ENCODE data around the gene RAVER1. TPM values are rescaled to one million over a fixed set of nuclear protein-coding genes. Genes with fewer than 3 reads are reported as not detected.

RAVER1 gene
- total RNA-seq, 5 donors from 2014 or later (not counting 1 experiment from before 2014, with no cell fraction given): 31.5 to 68.2 (median 61.2) TPM

GRCh38 chr19:10270616-10271394 is 62.5 kb downstream of the RAVER1 start, which contains the start of gene ICAM1:
Gene ICAM1 (plus strand): TSS chr19:10271120. CDS start chr19:10271160, 40 bp downstream.
- WGBS (ENCODE audit: insufficient coverage): under 1% methylated on average over 48 of the region's 51 CpGs
- Mint-ChIP-seq H3K27me3 (no peaks in the 10 kb centered on the region), H3K36me3 (peaks cover 7% of the 10 kb centered on the region), H3K27ac (peak within 1 kb of the TSS; percentile 82 to 87), H3K4me1 (peaks cover 22 to 33% (median 27%) of the 10 kb centered on the region in 3 donors), H3K4me3 (peak within 1 kb of the TSS; percentile 81 to 84 (median 81)), H3K9me3 (no peaks in the 10 kb centered on the region)
- peaks cover 3 to 36% of the 10 kb centered on the region in 2 experiments for H3K4me1 ChIP-seq (ENCODE audit: control insufficient read depth in 1 of 2, extremely low read depth in 1 of 2, insufficient read depth in 2 of 2, low read length in 2 of 2)
- peaks cover 0 to 11% of the 10 kb centered on the region in 2 donors for H3K36me3 ChIP-seq (ENCODE audit: control insufficient read depth in 2 of 2, extremely low read depth in 1 of 2, insufficient read depth in 1 of 2, low read length in 1 of 2)
- ChIA-PET POLR2A (interaction anchor here in 1 of 2 donors (0.5 to 1.3 kb wide), 5 partner anchors 10 to 157 kb away, joined by 3 to 9 read pairs (median 4); no protein-coding TSS in a partner anchor), CTCF (interaction anchor here (0.5 to 4.7 kb wide), 21 partner anchors 9 to 536 kb away, joined by 3 to 75 read pairs (median 6); partner anchors contain the start of genes ICAM5 (in 1 of the 2), MRPL4 (in 1 of the 2), RAVER1 (in 1 of the 2) and TYK2 (in 1 of the 2))
- no peaks in the 10 kb centered on the region for H3K9me3 ChIP-seq
- ATAC-seq (replicated peaks in 1 of 4): peak; percentile 64 to 73 (median 69)
- peak within 1 kb of the TSS; percentile 60 to 81 for H3K4me3 ChIP-seq (ENCODE audit: control insufficient read depth in 1 of 2, extremely low read depth in 1 of 2, low read length in 1 of 2)
- H3K27ac ChIP-seq (ENCODE audit: low read length): peak within 1 kb of the TSS; percentile 94
- no peaks in the 10 kb centered on the region for H3K27me3 ChIP-seq (replicated peaks in 1 of 2; ENCODE audit: control insufficient read depth in 2 of 2, extremely low read depth in 1 of 2, insufficient read depth in 2 of 2, low read length in 1 of 2)
- DNase-seq: peak in 34 of 35 experiments; percentile 46 to 84 (median 64)

DNA sequence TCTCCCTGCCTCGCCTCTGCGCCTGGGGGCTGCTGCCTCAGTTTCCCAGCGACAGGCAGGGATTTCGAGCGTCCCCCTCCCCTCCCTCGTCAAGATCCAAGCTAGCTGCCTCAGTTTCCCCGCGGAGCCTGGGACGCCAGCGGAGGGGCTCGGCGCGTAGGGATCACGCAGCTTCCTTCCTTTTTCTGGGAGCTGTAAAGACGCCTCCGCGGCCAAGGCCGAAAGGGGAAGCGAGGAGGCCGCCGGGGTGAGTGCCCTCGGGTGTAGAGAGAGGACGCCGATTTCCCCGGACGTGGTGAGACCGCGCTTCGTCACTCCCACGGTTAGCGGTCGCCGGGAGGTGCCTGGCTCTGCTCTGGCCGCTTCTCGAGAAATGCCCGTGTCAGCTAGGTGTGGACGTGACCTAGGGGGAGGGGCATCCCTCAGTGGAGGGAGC is 63.1 kb downstream of the RAVER1 start:
- peak overlapping the region; percentile 81 to 84 (median 81) for H3K4me3 Mint-ChIP-seq
- ATAC-seq (replicated peaks in 1 of 4) (peak; percentile 41 to 66 (median 58)), DNase-seq (peak in 34 of 35 experiments; percentile 37 to 81 (median 61))
- Histone ChIP-seq H3K36me3 (ENCODE audit: control insufficient read depth in 2 of 2, extremely low read depth in 1 of 2, insufficient read depth in 1 of 2, low read length in 1 of 2) (peaks cover 0 to 8% of the 10 kb centered on the region in 2 donors), H3K4me3 (ENCODE audit: control insufficient read depth in 1 of 2, extremely low read depth in 1 of 2, low read length in 1 of 2) (peak overlapping the region; percentile 60 to 81), H3K27me3 (replicated peaks in 1 of 2; ENCODE audit: control insufficient read depth in 2 of 2, extremely low read depth in 1 of 2, insufficient read depth in 2 of 2, low read length in 1 of 2) (no peaks in the 10 kb centered on the region), H3K4me1 (ENCODE audit: control insufficient read depth in 1 of 2, extremely low read depth in 1 of 2, insufficient read depth in 2 of 2, low read length in 2 of 2) (peaks cover 3 to 36% of the 10 kb centered on the region in 2 experiments), H3K27ac (ENCODE audit: low read length) (peak overlapping the region; percentile 94), H3K9me3 (no peaks in the 10 kb centered on the region)
- peak overlapping the region; percentile 82 to 87 for H3K27ac Mint-ChIP-seq
- ChIA-PET POLR2A (no interaction called here), CTCF (interaction anchor here (0.9 to 4.7 kb wide), 11 partner anchors 10 to 142 kb away, joined by 4 to 75 read pairs (median 8); partner anchors contain the start of genes ICAM5 (in 1 of the 2), RAVER1 (in 1 of the 2) and TYK2 (in 1 of the 2))
- H3K9me3 Mint-ChIP-seq: no peaks in the 10 kb centered on the region
- under 1% methylated on average over 32 of the region's 37 CpGs for WGBS (ENCODE audit: insufficient coverage)
- H3K27me3 Mint-ChIP-seq: no peaks in the 10 kb centered on the region
- H3K4me1 Mint-ChIP-seq: peaks cover 22 to 33% (median 27%) of the 10 kb centered on the region in 3 donors
- H3K36me3 Mint-ChIP-seq: peaks cover 7% of the 10 kb centered on the region

- ChIA-PET POLR2A (interaction anchor here in 1 of 2 donors (0.6 to 1.0 kb wide), 2 partner anchors 9 to 411 kb away, joined by 4 to 13 read pairs; no protein-coding TSS in a partner anchor), CTCF (interaction anchor here (0.6 to 4.7 kb wide), 13 partner anchors 9 to 826 kb away, joined by 3 to 75 read pairs (median 6); partner anchors contain the start of gene TYK2 (in 1 of the 2))
- Mint-ChIP-seq H3K27ac (peak overlapping the region; percentile 82 to 87), H3K9me3 (no peaks in the 10 kb centered on the region), H3K36me3 (peaks cover 3% of the 10 kb centered on the region), H3K4me1 (peaks cover 22 to 30% (median 27%) of the 10 kb centered on the region in 3 donors), H3K27me3 (no peaks in the 10 kb centered on the region), H3K4me3 (peak overlapping the region; percentile 81 to 84 (median 81))
- Histone ChIP-seq H3K9me3 (no peaks in the 10 kb centered on the region), H3K4me3 (ENCODE audit: control insufficient read depth in 1 of 2, extremely low read depth in 1 of 2, low read length in 1 of 2) (peak overlapping the region; percentile 60 to 81), H3K27ac (ENCODE audit: low read length) (peak overlapping the region; percentile 94), H3K36me3 (ENCODE audit: control insufficient read depth in 2 of 2, extremely low read depth in 1 of 2, insufficient read depth in 1 of 2, low read length in 1 of 2) (peaks cover 0 to 1% of the 10 kb centered on the region in 2 donors), H3K27me3 (replicated peaks in 1 of 2; ENCODE audit: control insufficient read depth in 2 of 2, extremely low read depth in 1 of 2, insufficient read depth in 2 of 2, low read length in 1 of 2) (no peaks in the 10 kb centered on the region), H3K4me1 (ENCODE audit: control insufficient read depth in 1 of 2, extremely low read depth in 1 of 2, insufficient read depth in 2 of 2, low read length in 2 of 2) (peaks cover 3 to 36% of the 10 kb centered on the region in 2 experiments)
- ATAC-seq (replicated peaks in 1 of 4) (peak; percentile 67 to 74 (median 70)), DNase-seq (peak; percentile 60 to 92 (median 82))
- 2% methylated on average over 55 of the region's 59 CpGs for WGBS (ENCODE audit: insufficient coverage)
Observed at GRCh38 chr19:10269333-10270179, 63.8 kb downstream of the RAVER1 start.

DNA sequence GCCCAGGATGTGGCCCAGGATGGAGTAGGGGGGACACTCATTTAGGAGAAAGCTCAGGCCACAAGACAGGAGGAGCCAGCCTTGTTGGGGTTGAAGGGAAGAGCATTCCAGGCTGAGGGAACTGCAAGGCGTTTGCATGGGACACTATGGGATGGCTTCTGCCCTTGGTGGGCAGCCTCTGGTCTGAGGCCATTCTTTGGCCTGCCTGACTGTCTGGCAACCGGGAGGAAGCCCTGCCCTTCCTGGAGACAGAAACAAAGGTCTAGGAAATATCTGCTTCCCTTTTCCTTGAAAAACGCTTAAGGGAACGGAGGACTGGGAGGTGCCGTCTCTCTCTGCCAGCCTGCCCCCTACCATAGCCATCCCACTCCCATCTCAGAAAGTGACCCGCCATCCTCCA is 65.3 kb downstream of the RAVER1 start:
- Histone ChIP-seq H3K4me1 (ENCODE audit: control insufficient read depth in 1 of 2, extremely low read depth in 1 of 2, insufficient read depth in 2 of 2, low read length in 2 of 2) (peaks cover 3 to 36% of the 10 kb centered on the region in 2 experiments), H3K36me3 (ENCODE audit: control insufficient read depth in 2 of 2, extremely low read depth in 1 of 2, insufficient read depth in 1 of 2, low read length in 1 of 2) (no peaks in the 10 kb centered on the region), H3K27me3 (replicated peaks in 1 of 2; ENCODE audit: control insufficient read depth in 2 of 2, extremely low read depth in 1 of 2, insufficient read depth in 2 of 2, low read length in 1 of 2) (no peaks in the 10 kb centered on the region), H3K9me3 (no peaks in the 10 kb centered on the region), H3K4me3 (ENCODE audit: control insufficient read depth in 1 of 2, extremely low read depth in 1 of 2, low read length in 1 of 2) (no peak overlapping the region), H3K27ac (ENCODE audit: low read length) (no peak overlapping the region)
- no peak overlapping the region for H3K27ac Mint-ChIP-seq
- ChIA-PET CTCF (interaction anchor here (0.5 to 4.7 kb wide), 6 partner anchors 8 to 166 kb away, joined by 3 to 75 read pairs (median 4); no protein-coding TSS in a partner anchor), POLR2A (no interaction called here)
- no peaks in the 10 kb centered on the region for H3K9me3 Mint-ChIP-seq
- peaks cover 16 to 30% (median 24%) of the 10 kb centered on the region in 3 donors for H3K4me1 Mint-ChIP-seq
- H3K4me3 Mint-ChIP-seq: peak overlapping the region in 1 of 3 donors; percentile 37
- H3K27me3 Mint-ChIP-seq: no peaks in the 10 kb centered on the region
- WGBS (ENCODE audit: insufficient coverage): 84% methylated on average over 5 of the region's 6 CpGs
- no peak for ATAC-seq (replicated peaks in 1 of 4)
- H3K36me3 Mint-ChIP-seq: no peaks in the 10 kb centered on the region
- DNase-seq: no peak

DNA sequence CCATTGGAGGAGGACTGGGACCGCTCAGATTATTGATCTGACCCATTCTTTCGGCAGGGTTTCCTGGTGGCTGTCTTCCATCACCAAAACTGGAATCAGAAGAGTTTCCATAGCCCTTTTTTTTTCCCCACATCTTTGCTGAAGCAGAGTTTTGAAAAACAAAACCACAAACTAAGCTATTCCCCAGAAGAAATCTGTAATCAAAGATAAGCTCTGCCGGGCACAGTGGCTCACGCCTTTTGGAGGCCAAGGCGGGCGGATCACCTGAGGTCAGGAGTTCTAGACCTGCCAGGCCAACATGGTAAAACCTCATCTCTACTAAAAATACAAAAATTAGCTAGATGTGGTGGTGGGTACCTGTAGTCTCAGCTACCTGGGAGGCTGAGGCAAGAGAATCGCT is 66.6 kb downstream of the RAVER1 start:
- ChIA-PET POLR2A (interaction anchor here in 1 of 2 donors (0.7 kb wide), 1 partner anchor 384 kb away, joined by 5 read pairs; no protein-coding TSS in a partner anchor), CTCF (interaction anchor here (0.6 to 1.9 kb wide), 6 partner anchors 93 to 400 kb away, joined by 3 to 9 read pairs (median 5); no protein-coding TSS in a partner anchor)
- DNase-seq: no peak
- no peak overlapping the region for H3K4me3 ChIP-seq (ENCODE audit: control insufficient read depth in 1 of 2, extremely low read depth in 1 of 2, low read length in 1 of 2)
- no peak for ATAC-seq (replicated peaks in 1 of 4)
- peaks cover 3 to 25% of the 10 kb centered on the region in 2 experiments for H3K4me1 ChIP-seq (ENCODE audit: control insufficient read depth in 1 of 2, extremely low read depth in 1 of 2, insufficient read depth in 2 of 2, low read length in 2 of 2)
- H3K9me3 Mint-ChIP-seq: no peaks in the 10 kb centered on the region
- peaks cover 11 to 20% (median 19%) of the 10 kb centered on the region in 3 donors for H3K4me1 Mint-ChIP-seq
- H3K36me3 ChIP-seq (ENCODE audit: control insufficient read depth in 2 of 2, extremely low read depth in 1 of 2, insufficient read depth in 1 of 2, low read length in 1 of 2): no peaks in the 10 kb centered on the region
- no peaks in the 10 kb centered on the region for H3K36me3 Mint-ChIP-seq
- no peak overlapping the region for H3K27ac ChIP-seq (ENCODE audit: low read length)
- no peaks in the 10 kb centered on the region for H3K9me3 ChIP-seq
- 100% methylated on average over 1 of the region's 7 CpGs for WGBS (ENCODE audit: insufficient coverage)
- H3K27me3 ChIP-seq (replicated peaks in 1 of 2; ENCODE audit: control insufficient read depth in 2 of 2, extremely low read depth in 1 of 2, insufficient read depth in 2 of 2, low read length in 1 of 2): no peaks in the 10 kb centered on the region
- no peak overlapping the region for H3K4me3 Mint-ChIP-seq
- no peaks in the 10 kb centered on the region for H3K27me3 Mint-ChIP-seq
- no peak overlapping the region for H3K27ac Mint-ChIP-seq
